Esophagus (tissue), 2 donors: ENCODE results near the gene POLR1D. TPM values are rescaled to one million over a fixed set of nuclear protein-coding genes. Genes with fewer than 3 reads are reported as not detected.

Experiments
- H3K27ac ChIP-seq, 2 donors: one replicate each; pipeline ENCODE4 v1.5.1; 2013; ENCODE audit warnings: low read depth in 2 of 2, mild to moderate bottlenecking in 2 of 2, inconsistent platforms in 1 of 2, low read length in 1 of 2, moderate library complexity in 1 of 2
- H3K27me3 ChIP-seq, 2 donors: one replicate each; pipeline ENCODE4 v1.6.1; 2013; ENCODE audit warnings: low read length in 2 of 2, control low read depth in 1 of 2, mild to moderate bottlenecking in 1 of 2; ENCODE audit not compliant: insufficient read depth in 2 of 2, control insufficient read depth in 1 of 2
- H3K36me3 ChIP-seq, 2 donors: one replicate each; pipeline ENCODE4 v1.6.1; 2013; ENCODE audit warnings: low read length in 1 of 2; ENCODE audit not compliant: control insufficient read depth in 2 of 2, insufficient read depth in 2 of 2
- H3K4me1 ChIP-seq, 2 donors: one replicate each; pipeline ENCODE4 v1.6.1; 2013; ENCODE audit warnings: low read length in 1 of 2; ENCODE audit not compliant: control insufficient read depth in 2 of 2, insufficient read depth in 2 of 2
- H3K4me3 ChIP-seq, 2 donors: one replicate each; pipeline ENCODE4 v1.5.1; 2013; ENCODE audit warnings: low read length in 2 of 2, mild to moderate bottlenecking in 2 of 2, low read depth in 1 of 2, moderate library complexity in 1 of 2
- H3K9me3 ChIP-seq, 2 donors: one replicate each; pipeline ENCODE4 v1.6.1; 2013; ENCODE audit warnings: mild to moderate bottlenecking in 2 of 2, low read depth in 1 of 2, low read length in 1 of 2, moderate library complexity in 1 of 2; ENCODE audit not compliant: control insufficient read depth in 2 of 2, insufficient read depth in 1 of 2
- WGBS, 2 donors: extraction: QIAGEN DNeasy Blood & Tissue Kit; methylation state at CpG; one replicate each; pipeline ENCODE4 v1.1.7; 2013; 5-methylcytosine and 5-hydroxymethylcytosine counted together
- polyA plus RNA-seq, 2 donors: library from polyadenylated mRNA; stranded (reverse); fragments of 200-250 nt; gene quantifications; one replicate each; pipeline ENCODE4 v1.2.3, GENCODE V29; 2013
- donor health status: healthy with polysubstance abuse.
- donor health status: Bipolar disorder and iron deficiency.

Gene POLR1D
- polyA plus RNA-seq, 2 donors, result 126 to 133 TPM

DNA sequence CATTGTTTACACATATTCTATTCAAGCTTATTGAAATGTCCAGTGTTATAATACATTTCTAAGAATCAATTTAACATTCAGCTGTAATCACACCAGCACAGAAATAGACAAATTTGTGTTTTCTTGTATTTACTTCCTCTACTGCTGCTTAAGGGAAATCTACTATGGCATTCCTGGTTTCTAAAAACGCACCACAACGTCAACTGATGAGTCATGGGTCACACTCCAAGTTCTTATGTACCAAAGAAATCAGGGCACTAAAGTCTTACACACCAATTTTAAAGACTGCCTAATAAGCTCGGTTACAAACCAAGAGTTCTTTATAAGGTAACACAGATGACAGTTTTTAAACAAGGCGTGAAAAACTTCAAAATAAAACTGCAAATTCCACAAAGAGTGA, 14.6 kb upstream of the POLR1D start:
- H3K27ac ChIP-seq, result no peak overlapping the region
- 35 to 39% methylated on average over 4 of the region's 4 CpGs for WGBS, 2 donors
- H3K4me1 ChIP-seq, result no peaks in the 10 kb centered on the region

DNA sequence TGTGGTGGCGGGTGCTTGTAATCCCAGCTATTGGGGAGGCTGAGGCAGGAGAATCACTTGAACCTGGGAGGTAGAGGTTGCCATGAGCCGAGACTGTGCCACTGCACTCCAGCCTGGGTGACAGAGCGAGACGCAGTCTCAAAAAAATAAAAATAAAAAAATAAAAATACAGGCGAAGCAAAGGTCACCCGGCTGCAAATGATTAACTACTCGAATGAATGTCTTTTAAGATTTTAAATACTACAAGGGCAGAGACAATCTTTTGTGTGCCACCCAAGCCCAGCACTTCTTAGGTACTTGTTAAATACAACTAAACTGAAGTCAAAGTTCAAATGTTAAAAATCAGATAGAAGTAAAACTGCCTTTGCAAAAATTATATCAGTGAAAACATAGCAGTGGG, 8.1 kb upstream of the POLR1D start:
- H3K36me3 ChIP-seq, result peaks cover 0 to 2% of the 10 kb centered on the region in 2 donors
- no peak overlapping the region for H3K4me3 ChIP-seq
- H3K4me1 ChIP-seq, result peaks cover 0 to 4% of the 10 kb centered on the region in 2 donors
- 74 to 94% methylated on average over 7 of the region's 7 CpGs for WGBS, 2 donors
- H3K9me3 ChIP-seq, result no peaks in the 10 kb centered on the region
- no peaks in the 10 kb centered on the region for H3K27me3 ChIP-seq
- H3K27ac ChIP-seq, result no peak overlapping the region

More for the DNA sequence above, 14.6 kb upstream of the POLR1D start:
- Histone ChIP-seq H3K9me3 (no peaks in the 10 kb centered on the region), H3K36me3 (no peaks in the 10 kb centered on the region), H3K27me3 (no peaks in the 10 kb centered on the region), H3K4me3 (no peak overlapping the region)

DNA sequence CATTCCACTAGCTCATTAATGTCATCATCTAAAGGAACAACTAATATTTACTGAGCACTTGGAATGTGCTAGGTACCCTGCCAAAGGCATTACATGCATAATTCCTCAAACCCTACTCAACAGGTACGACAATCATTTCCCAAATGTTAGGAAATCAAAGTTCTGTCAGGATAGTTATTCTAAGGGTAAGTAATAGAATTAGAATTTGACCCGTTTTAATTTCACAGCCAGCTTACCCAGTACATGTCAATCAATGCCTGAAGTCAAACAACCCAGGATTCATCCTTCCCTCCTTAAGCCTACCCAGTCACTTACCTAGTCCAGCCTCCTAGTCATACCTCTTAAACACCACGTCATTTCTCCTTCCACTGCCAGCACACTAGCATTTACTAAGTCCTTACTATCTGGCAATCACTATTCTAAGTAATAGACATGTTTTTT, 3.8 kb upstream of the POLR1D start:
- H3K27me3 ChIP-seq, result no peaks in the 10 kb centered on the region
- H3K4me1 ChIP-seq, result peaks cover 0 to 4% of the 10 kb centered on the region in 2 donors
- H3K36me3 ChIP-seq, result peaks cover 0 to 2% of the 10 kb centered on the region in 2 donors
- peak overlapping the region in 1 of 2 donors; percentile 85 for H3K4me3 ChIP-seq
- WGBS, 2 donors, result 49 to 52% methylated on average over 3 of the region's 3 CpGs
- no peak overlapping the region for H3K27ac ChIP-seq
- no peaks in the 10 kb centered on the region for H3K9me3 ChIP-seq

DNA sequence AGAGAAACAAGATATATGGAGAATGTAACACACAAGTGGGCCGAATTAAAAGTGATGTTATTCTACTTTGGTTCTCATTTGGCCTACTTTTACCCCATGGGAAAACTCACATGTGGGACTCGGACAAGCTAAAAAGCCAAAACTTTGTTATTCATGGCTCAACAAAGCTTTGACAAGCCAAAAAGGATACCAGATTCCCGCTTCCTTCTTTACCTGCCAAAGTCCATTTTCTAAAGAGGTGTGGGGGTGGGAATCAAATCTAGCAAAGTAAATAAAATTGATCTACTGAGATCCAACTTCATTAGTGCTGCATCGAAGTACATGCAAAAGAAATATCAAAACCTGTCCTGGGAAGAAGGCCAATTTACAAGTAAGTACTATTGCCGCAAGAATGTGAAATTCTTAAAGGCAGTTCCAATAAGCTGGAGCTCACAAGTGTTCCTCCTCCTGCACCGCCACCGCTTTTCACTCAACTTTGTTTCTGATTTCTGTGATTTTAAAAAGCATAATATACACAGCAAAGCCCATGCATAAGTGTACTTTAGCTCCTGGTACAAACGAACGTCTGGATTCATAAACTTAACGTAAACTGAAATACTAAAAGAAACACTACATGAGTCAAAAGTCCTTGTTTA, 2.5 kb upstream of the POLR1D start:
- H3K4me1 ChIP-seq, result peaks cover 0 to 4% of the 10 kb centered on the region in 2 donors
- H3K27ac ChIP-seq, result no peak overlapping the region
- no peaks in the 10 kb centered on the region for H3K27me3 ChIP-seq
- peaks cover 0 to 2% of the 10 kb centered on the region in 2 donors for H3K36me3 ChIP-seq
- H3K4me3 ChIP-seq, result peak overlapping the region; percentile 12 to 85
- H3K9me3 ChIP-seq, result no peaks in the 10 kb centered on the region
- WGBS, 2 donors, result 17 to 22% methylated on average over 10 of the region's 10 CpGs

DNA sequence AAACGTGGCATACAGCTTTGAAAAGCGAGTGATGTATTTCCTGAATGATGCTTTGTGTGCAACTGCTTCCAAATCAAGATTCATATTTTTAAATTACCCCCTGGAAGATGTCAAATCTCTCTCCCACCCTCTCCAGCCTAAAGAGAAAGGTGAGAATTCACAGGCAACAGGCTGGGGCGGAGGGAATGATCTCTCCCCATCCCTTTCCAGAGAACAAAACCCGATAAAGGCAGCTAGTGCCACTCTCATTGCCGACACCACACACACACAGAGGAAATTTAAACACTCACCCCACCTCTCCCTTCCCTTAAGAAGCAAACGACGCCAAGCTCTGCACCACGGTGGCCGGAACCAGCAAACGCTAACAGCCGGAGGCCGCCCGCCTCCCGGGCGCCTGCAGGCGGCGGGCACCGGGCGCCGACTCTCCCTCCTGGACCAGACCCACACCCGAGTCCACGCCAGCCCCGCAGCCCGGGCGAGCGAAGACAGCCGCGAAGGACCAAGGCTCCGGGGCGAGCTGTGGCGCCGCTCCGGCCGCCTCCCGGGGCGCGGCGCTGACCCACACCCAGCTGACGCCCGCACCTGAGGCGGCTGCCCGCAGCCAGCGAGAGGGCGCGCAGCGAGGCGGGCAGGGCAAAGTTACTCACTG, 1.8 kb upstream of the POLR1D start:
- Histone ChIP-seq H3K4me3 (peak overlapping the region; percentile 80 to 85), H3K4me1 (peaks cover 0 to 4% of the 10 kb centered on the region in 2 donors), H3K36me3 (peaks cover 0 to 2% of the 10 kb centered on the region in 2 donors)

DNA sequence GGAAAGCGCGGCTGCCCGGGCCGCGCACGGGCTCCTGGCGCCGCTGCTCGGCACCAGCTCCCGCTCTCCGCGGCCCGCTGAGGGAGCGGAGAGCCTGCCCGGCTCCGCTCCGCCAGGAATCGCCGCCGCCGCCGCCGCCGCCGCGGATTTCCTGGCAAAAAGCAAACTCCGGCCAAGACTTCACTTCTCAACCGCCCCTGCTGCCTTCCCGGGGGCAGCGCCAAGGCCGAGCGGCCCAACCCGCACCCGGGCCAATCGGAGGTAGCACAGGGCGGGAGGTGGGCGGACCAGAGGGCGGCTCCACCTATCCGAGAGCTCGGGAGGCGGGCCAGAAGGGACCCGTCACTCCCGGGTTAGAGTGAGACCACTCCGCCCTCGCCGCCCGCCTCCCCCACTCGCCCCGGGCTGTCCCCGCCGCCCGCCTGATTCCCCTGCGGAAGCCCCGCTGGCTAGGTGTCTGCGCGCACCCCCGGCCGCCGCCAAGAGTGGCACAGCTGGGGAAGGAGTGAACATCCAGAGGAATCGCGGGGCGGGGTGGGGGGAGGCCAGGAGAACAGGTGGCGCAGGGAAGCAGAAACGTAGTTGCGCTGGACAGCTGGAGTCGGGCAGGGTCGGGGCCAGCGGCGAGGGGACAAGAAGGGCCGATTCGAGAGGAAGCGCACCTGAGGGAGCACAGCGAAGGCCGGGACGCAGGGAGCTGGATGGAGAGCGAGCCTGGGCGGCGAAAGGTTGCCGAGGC, 1.1 kb upstream of the POLR1D start, which contains the start of gene LNX2:
Gene LNX2 (minus strand): TSS at position 153 of the 739 bp plus-strand sequence. CDS start 38,826 bp downstream, outside the sequence.
- no peaks in the 10 kb centered on the region for H3K27me3 ChIP-seq
- H3K4me1 ChIP-seq, result peaks cover 0 to 4% of the 10 kb centered on the region in 2 donors
- no peaks in the 10 kb centered on the region for H3K9me3 ChIP-seq
- 0 to 1% methylated on average over 68 to 79 of the region's 79 CpGs for WGBS, 2 donors
- no peaks in the 10 kb centered on the region for H3K36me3 ChIP-seq
- H3K4me3 ChIP-seq, result peak within 1 kb of the TSS; percentile 85 to 93
- H3K27ac ChIP-seq, result peak within 1 kb of the TSS; percentile 99

More for the DNA sequence above, 1.8 kb upstream of the POLR1D start:
- Histone ChIP-seq H3K27me3 (no peaks in the 10 kb centered on the region), H3K27ac (peak overlapping the region; percentile 99), H3K9me3 (no peaks in the 10 kb centered on the region)
- 0% methylated on average over 35 to 47 of the region's 47 CpGs for WGBS, 2 donors

DNA sequence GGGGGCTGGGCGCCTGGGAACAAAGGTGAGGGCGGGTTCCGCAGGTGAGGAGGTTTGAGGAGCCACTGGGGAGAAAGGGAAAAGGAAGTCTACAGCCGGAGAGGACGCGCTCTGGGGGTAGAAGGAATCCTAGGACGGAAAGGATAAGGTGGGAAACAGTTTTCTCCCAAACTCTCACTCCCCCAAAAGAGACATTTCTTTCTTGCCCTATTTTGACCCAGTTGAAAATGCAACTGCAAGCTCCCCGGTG, 651 bp upstream of the POLR1D start:
- Histone ChIP-seq H3K27ac (peak overlapping the region; percentile 99), H3K9me3 (no peaks in the 10 kb centered on the region), H3K36me3 (no peaks in the 10 kb centered on the region), H3K4me1 (peaks cover 0 to 4% of the 10 kb centered on the region in 2 donors), H3K27me3 (no peaks in the 10 kb centered on the region), H3K4me3 (peak overlapping the region; percentile 85 to 93)
- 0% methylated on average over 8 of the region's 8 CpGs for WGBS, 2 donors

DNA sequence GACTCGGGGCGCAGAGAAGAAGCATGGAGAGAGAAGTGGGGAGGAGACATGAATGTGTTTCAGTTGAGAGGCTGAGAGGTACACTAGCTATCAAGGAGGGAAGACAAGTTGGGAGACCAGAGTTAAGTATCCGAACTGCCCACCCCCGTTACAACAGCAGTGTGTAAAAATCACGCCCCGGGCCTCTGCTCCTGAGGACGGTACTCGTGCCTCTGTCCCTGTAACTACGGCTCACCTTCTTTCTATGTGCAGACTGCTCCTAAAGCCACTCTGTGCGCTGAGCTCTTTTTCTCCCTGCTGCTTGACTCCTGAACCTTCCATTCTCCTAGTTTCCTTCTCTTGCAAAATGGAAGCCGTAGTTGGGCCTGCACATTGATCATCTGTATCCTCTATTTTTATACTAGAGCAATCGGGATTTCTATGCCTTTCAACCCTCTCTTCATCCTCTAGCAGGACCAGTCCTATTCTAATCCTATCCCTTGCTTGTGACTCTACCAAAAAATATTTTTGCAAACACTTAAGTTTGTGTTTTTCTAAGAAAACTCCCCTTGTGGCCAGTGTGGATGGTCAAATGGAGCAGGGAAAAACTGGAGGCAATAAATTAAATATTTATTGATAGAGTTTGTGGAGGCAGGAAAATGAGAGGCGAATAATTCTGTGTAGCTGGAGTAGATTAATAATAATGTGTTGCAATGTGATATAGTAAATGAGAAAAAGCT, 569 bp downstream of the POLR1D start:
- Histone ChIP-seq H3K27ac (peak overlapping the region; percentile 99), H3K4me1 (peaks cover 0 to 4% of the 10 kb centered on the region in 2 donors), H3K9me3 (no peaks in the 10 kb centered on the region), H3K4me3 (peak overlapping the region; percentile 85 to 93), H3K36me3 (no peaks in the 10 kb centered on the region), H3K27me3 (no peaks in the 10 kb centered on the region)
- 8 to 10% methylated on average over 13 of the region's 13 CpGs for WGBS, 2 donors

DNA sequence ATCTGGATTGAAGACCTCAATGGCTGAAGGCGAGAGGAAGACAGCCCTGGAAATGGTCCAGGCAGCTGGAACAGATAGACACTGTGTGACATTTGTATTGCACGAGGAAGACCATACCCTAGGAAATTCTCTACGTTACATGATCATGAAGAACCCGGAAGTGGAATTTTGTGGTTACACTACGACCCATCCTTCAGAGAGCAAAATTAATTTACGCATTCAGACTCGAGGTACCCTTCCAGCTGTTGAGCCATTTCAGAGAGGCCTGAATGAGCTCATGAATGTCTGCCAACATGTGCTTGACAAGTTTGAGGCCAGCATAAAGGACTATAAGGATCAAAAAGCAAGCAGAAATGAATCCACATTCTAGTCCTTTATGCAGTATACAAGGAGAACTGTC, 1.2 kb downstream of the POLR1D start:
- H3K4me1 ChIP-seq, result peaks cover 0 to 4% of the 10 kb centered on the region in 2 donors
- peak overlapping the region in 1 of 2 donors; percentile 8 for H3K27ac ChIP-seq
- H3K9me3 ChIP-seq, result no peaks in the 10 kb centered on the region
- H3K4me3 ChIP-seq, result peak overlapping the region in 1 of 2 donors; percentile 85
- WGBS, 2 donors, result 62 to 67% methylated on average over 7 of the region's 7 CpGs
- no peaks in the 10 kb centered on the region for H3K27me3 ChIP-seq
- no peaks in the 10 kb centered on the region for H3K36me3 ChIP-seq
